ENCODE measurements around the gene DCST1.

DCST1 gene

GRCh38 chr1:154992721-154993571 is 40.7 kb upstream of the DCST1 start:
- TF ChIP-seq ZNF8 (CRISPR knock-in tag; IDR thresholded peaks at IDR 0.05) (no peak), ZFP30 (CRISPR knock-in tag; IDR thresholded peaks at IDR 0.05) (no peak), BACH2 (CRISPR knock-in tag; IDR thresholded peaks at IDR 0.05; ENCODE audit: borderline replicate concordance) (no peak), CREB5 (CRISPR knock-in tag; IDR thresholded peaks at IDR 0.05; ENCODE audit: low read depth) (no peak), CSDC2 (CRISPR knock-in tag; IDR thresholded peaks at IDR 0.05) (no peak), ZFP3 (CRISPR knock-in tag; IDR thresholded peaks at IDR 0.05) (no peak), ESRRG (CRISPR knock-in tag; IDR thresholded peaks at IDR 0.05) (no peak), ZC3H10 (CRISPR knock-in tag; IDR thresholded peaks at IDR 0.05) (no peak), RARB (CRISPR knock-in tag; IDR thresholded peaks at IDR 0.05) (no peak), PPARA (CRISPR knock-in tag; IDR thresholded peaks at IDR 0.05; ENCODE audit: borderline replicate concordance) (no peak), TOX (CRISPR knock-in tag; IDR thresholded peaks at IDR 0.05; ENCODE audit: borderline replicate concordance) (no peak), ZNF565 (CRISPR knock-in tag; conservative IDR thresholded peaks at IDR 0.05; ENCODE audit: low read depth) (no peak)
- TF ChIP-seq, protein P1, sequence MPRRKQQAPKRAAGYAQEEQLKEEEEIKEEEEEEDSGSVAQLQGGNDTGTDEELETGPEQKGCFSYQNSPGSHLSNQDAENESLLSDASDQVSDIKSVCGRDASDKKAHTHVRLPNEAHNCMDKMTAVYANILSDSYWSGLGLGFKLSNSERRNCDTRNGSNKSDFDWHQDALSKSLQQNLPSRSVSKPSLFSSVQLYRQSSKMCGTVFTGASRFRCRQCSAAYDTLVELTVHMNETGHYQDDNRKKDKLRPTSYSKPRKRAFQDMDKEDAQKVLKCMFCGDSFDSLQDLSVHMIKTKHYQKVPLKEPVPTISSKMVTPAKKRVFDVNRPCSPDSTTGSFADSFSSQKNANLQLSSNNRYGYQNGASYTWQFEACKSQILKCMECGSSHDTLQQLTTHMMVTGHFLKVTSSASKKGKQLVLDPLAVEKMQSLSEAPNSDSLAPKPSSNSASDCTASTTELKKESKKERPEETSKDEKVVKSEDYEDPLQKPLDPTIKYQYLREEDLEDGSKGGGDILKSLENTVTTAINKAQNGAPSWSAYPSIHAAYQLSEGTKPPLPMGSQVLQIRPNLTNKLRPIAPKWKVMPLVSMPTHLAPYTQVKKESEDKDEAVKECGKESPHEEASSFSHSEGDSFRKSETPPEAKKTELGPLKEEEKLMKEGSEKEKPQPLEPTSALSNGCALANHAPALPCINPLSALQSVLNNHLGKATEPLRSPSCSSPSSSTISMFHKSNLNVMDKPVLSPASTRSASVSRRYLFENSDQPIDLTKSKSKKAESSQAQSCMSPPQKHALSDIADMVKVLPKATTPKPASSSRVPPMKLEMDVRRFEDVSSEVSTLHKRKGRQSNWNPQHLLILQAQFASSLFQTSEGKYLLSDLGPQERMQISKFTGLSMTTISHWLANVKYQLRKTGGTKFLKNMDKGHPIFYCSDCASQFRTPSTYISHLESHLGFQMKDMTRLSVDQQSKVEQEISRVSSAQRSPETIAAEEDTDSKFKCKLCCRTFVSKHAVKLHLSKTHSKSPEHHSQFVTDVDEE (CRISPR knock-in tag; IDR thresholded peaks at IDR 0.05), result no peak
- TF ChIP-seq, protein P2, sequence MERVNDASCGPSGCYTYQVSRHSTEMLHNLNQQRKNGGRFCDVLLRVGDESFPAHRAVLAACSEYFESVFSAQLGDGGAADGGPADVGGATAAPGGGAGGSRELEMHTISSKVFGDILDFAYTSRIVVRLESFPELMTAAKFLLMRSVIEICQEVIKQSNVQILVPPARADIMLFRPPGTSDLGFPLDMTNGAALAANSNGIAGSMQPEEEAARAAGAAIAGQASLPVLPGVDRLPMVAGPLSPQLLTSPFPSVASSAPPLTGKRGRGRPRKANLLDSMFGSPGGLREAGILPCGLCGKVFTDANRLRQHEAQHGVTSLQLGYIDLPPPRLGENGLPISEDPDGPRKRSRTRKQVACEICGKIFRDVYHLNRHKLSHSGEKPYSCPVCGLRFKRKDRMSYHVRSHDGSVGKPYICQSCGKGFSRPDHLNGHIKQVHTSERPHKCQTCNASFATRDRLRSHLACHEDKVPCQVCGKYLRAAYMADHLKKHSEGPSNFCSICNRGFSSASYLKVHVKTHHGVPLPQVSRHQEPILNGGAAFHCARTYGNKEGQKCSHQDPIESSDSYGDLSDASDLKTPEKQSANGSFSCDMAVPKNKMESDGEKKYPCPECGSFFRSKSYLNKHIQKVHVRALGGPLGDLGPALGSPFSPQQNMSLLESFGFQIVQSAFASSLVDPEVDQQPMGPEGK (CRISPR knock-in tag; IDR thresholded peaks at IDR 0.05; ENCODE audit: borderline replicate concordance), result no peak
- TF ChIP-seq, protein P3, sequence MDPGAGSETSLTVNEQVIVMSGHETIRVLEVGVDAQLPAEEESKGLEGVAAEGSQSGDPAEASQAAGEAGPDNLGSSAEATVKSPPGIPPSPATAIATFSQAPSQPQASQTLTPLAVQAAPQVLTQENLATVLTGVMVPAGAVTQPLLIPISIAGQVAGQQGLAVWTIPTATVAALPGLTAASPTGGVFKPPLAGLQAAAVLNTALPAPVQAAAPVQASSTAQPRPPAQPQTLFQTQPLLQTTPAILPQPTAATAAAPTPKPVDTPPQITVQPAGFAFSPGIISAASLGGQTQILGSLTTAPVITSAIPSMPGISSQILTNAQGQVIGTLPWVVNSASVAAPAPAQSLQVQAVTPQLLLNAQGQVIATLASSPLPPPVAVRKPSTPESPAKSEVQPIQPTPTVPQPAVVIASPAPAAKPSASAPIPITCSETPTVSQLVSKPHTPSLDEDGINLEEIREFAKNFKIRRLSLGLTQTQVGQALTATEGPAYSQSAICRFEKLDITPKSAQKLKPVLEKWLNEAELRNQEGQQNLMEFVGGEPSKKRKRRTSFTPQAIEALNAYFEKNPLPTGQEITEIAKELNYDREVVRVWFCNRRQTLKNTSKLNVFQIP (CRISPR knock-in tag; IDR thresholded peaks at IDR 0.05; ENCODE audit: borderline replicate concordance, low read depth), result no peak
- peak; percentile 61 for ATAC-seq

- TF ChIP-seq ZFP3 (CRISPR knock-in tag; IDR thresholded peaks at IDR 0.05), result no peak
- TF ChIP-seq TOX (CRISPR knock-in tag; IDR thresholded peaks at IDR 0.05; ENCODE audit: borderline replicate concordance), result no peak
- TF ChIP-seq CSDC2 (CRISPR knock-in tag; IDR thresholded peaks at IDR 0.05), result no peak
- TF ChIP-seq, protein P1 (CRISPR knock-in tag; IDR thresholded peaks at IDR 0.05), result no peak
- TF ChIP-seq, protein P3 (CRISPR knock-in tag; IDR thresholded peaks at IDR 0.05; ENCODE audit: borderline replicate concordance, low read depth), result no peak
- TF ChIP-seq CREB5 (CRISPR knock-in tag; IDR thresholded peaks at IDR 0.05; ENCODE audit: low read depth), result no peak
- TF ChIP-seq, protein P2 (CRISPR knock-in tag; IDR thresholded peaks at IDR 0.05; ENCODE audit: borderline replicate concordance), result no peak
- no peak for TF ChIP-seq ZC3H10 (CRISPR knock-in tag; IDR thresholded peaks at IDR 0.05)
- no peak for TF ChIP-seq ARNTL (CRISPR knock-in tag; IDR thresholded peaks at IDR 0.05; ENCODE audit: borderline replicate concordance, low read depth)
- TF ChIP-seq SNAI2 (CRISPR knock-in tag; IDR thresholded peaks at IDR 0.05), result no peak
- TF ChIP-seq OSR1 (CRISPR knock-in tag; IDR thresholded peaks at IDR 0.05), result no peak
- no peak; the same call in 1 of the 3 replicates for ATAC-seq
These were observed 39.9 kb upstream of the DCST1 start, which contains the start of gene LENEP for GRCh38 chr1:154993572-154994268. Gene LENEP, plus strand, starts transcription at chr1:154993586. Its CDS starts 22 bp downstream, at chr1:154993608.

Measured in SK-N-SH treated with all-trans-retinoic acid at 6 μM for 48 hours (cell line).